GM12878 (cell line): ENCODE data around the gene BTBD9. TPM values are rescaled to one million over a fixed set of nuclear protein-coding genes. Genes with fewer than 3 reads are reported as not detected.

Experiments
- ATAC-seq: fragments of 200-7000 bp; cut with Tn5 transposase; 3 replicates; pipeline ENCODE4 v1.9.1; 2020; ENCODE audit warnings: mild to moderate bottlenecking, moderate library complexity
- BruUV-seq: library from RNA; stranded (reverse); fragments of 400-500 nt; replicated peaks from 2 replicates; lab custom pipeline; 2021; lab: Mats Ljungman, UMichigan
- CTCF ChIA-PET: fragments of 300-600 bp; sonication (Branson Sonifier 250); formaldehyde crosslinking; extraction: SDS; loops from one replicate; lab custom pipeline; 2021; ENCODE audit warnings: inconsistent platforms; lab: Yijun Ruan, JAX
- POLR2A ChIA-PET: fragments of 350-600 bp; formaldehyde crosslinking; extraction: SDS; loops from one replicate; lab custom pipeline; 2021; ENCODE audit warnings: inconsistent platforms; lab: Charles Lee
- RAD21 ChIA-PET: fragments of 300-600 bp; sonication (Branson Sonifier 250); formaldehyde crosslinking; loops from one replicate; lab custom pipeline; 2023; ENCODE audit warnings: antibody characterized with exemption; ENCODE audit not compliant: unreplicated experiment; lab: Charles Lee
- SMC1A ChIA-PET: fragments of 300-600 bp; sonication (Branson Sonifier 250); formaldehyde crosslinking; loops from one replicate; lab custom pipeline; 2023; ENCODE audit not compliant: unreplicated experiment, uncharacterized antibody; lab: Charles Lee
- DNase-seq: peaks from one replicate; pipeline ENCODE4 v3.0.0-alpha.2; 2011; ENCODE audit warnings: low read depth, low spot score
- FAIRE-seq: peaks from 3 replicates; lab custom pipeline; 2011; peaks lifted over from hg19 to GRCh38; lab: Jason Lieb, UNC
- H2AFZ ChIP-seq: 2 replicates; pipeline ENCODE4 v1.6.0; 2011; ENCODE audit warnings: low read depth, low read length, control low read depth; ENCODE audit not compliant: control insufficient read depth
- H3K27ac ChIP-seq: 2 replicates; pipeline ENCODE4 v1.5.1; 2011; ENCODE audit warnings: control low read depth; ENCODE audit not compliant: control insufficient read depth, insufficient read depth
- H3K27me3 ChIP-seq, 2 experiments: replicated peaks in 1 of 2; 2 replicates each; pipeline versions ENCODE4 v1.6.0 to v1.6.1; 2011; ENCODE audit warnings: low read length in 1 of 2; ENCODE audit not compliant: control insufficient read depth in 2 of 2, insufficient read depth in 2 of 2
- H3K36me3 ChIP-seq, 2 experiments: 2 replicates each; pipeline ENCODE4 v1.5.1; 2011; ENCODE audit warnings: low read length in 1 of 2; ENCODE audit not compliant: control insufficient read depth in 2 of 2, insufficient read depth in 2 of 2
- H3K4me1 ChIP-seq: 2 replicates; pipeline ENCODE4 v1.6.1; 2011; ENCODE audit warnings: mild to moderate bottlenecking, low read length, moderate library complexity, mixed read lengths; ENCODE audit not compliant: control insufficient read depth, insufficient read depth
- H3K4me2 ChIP-seq: 2 replicates; pipeline ENCODE4 v1.6.0; 2011; ENCODE audit warnings: control low read depth; ENCODE audit not compliant: control insufficient read depth, insufficient read depth
- H3K4me3 ChIP-seq: fragments of 200-600 bp; sonication (generic); 2 replicates; pipeline ENCODE4 v1.5.1; 2016
- H3K79me2 ChIP-seq: 2 replicates; pipeline ENCODE4 v1.6.0; 2011; ENCODE audit warnings: low read length; ENCODE audit not compliant: control insufficient read depth, insufficient read depth
- H3K9ac ChIP-seq: 2 replicates; pipeline ENCODE4 v1.8.0; 2011; ENCODE audit warnings: low read length, control low read depth, mixed read lengths; ENCODE audit not compliant: control insufficient read depth, insufficient read depth
- H3K9me3 ChIP-seq: replicated peaks from 3 replicates; pipeline ENCODE4 v1.5.1; 2011; ENCODE audit warnings: mild to moderate bottlenecking, low read length; ENCODE audit not compliant: control insufficient read depth, insufficient read depth
- H4K20me1 ChIP-seq: 2 replicates; pipeline ENCODE4 v1.6.0; 2011; ENCODE audit not compliant: control insufficient read depth, insufficient read depth
- BCLAF1 ChIP-seq: fragments of 450-650 bp; IDR thresholded peaks from 2 replicates; pipeline ENCODE4 v1.6.1; 2017; ENCODE audit warnings: antibody characterized with exemption, mild to moderate bottlenecking, moderate library complexity
- BMI1 ChIP-seq: fragments of 450-650 bp; IDR thresholded peaks from 2 replicates; pipeline ENCODE4 v1.6.1; 2016; ENCODE audit warnings: mild to moderate bottlenecking, moderate library complexity, borderline replicate concordance
- CBX3 ChIP-seq: fragments of 200-600 bp; sonication (generic); IDR thresholded peaks from 2 replicates; pipeline ENCODE4 v1.6.1; 2016; ENCODE audit warnings: low read depth, borderline replicate concordance
- CBX5 ChIP-seq: sonication (generic); IDR thresholded peaks from 2 replicates; pipeline ENCODE4 v1.6.1; 2016; ENCODE audit warnings: low read depth, moderate library complexity, mild to moderate bottlenecking, inconsistent platforms
- E4F1 ChIP-seq: fragments of 450-650 bp; IDR thresholded peaks from 2 replicates; pipeline ENCODE4 v1.6.1; 2018; ENCODE audit warnings: borderline replicate concordance, mild to moderate bottlenecking; ENCODE audit not compliant: partially characterized antibody
- EED ChIP-seq: sonication (generic); IDR thresholded peaks from 2 replicates; pipeline ENCODE4 v1.6.1; 2016; ENCODE audit warnings: antibody characterized with exemption, low read depth
- FOXK2 ChIP-seq: fragments of 450-650 bp; IDR thresholded peaks from 2 replicates; pipeline ENCODE4 v1.6.1; 2017; ENCODE audit warnings: mild to moderate bottlenecking, moderate library complexity
- GABPA ChIP-seq: IDR thresholded peaks from 2 replicates; pipeline ENCODE4 v1.6.1; 2014; ENCODE audit warnings: antibody characterized with exemption, low read depth, mild to moderate bottlenecking, inconsistent platforms
- HDAC2 ChIP-seq: fragments of 200-600 bp; sonication (generic); IDR thresholded peaks from 2 replicates; pipeline ENCODE4 v1.6.1; 2017
- JUNB ChIP-seq: IDR thresholded peaks from 2 replicates; pipeline ENCODE4 v1.6.1; 2016; ENCODE audit warnings: antibody characterized with exemption, mild to moderate bottlenecking
- NFYB ChIP-seq: IDR thresholded peaks from 2 replicates; pipeline ENCODE4 v1.6.1; 2011; ENCODE audit warnings: low read depth, mild to moderate bottlenecking, low read length, improper control_type of control experiment, moderate library complexity; ENCODE audit not compliant: insufficient read depth
- NR2C1 ChIP-seq: fragments of 450-650 bp; IDR thresholded peaks from 2 replicates; pipeline ENCODE4 v1.6.1; 2017; ENCODE audit warnings: antibody characterized with exemption, mild to moderate bottlenecking, moderate library complexity
- RAD21 ChIP-seq: IDR thresholded peaks from 2 replicates; pipeline ENCODE4 v1.6.1; 2011; ENCODE audit warnings: mild to moderate bottlenecking, low read depth, low read length, moderate library complexity; ENCODE audit not compliant: insufficient read depth
- RBBP5 ChIP-seq: fragments of 200-600 bp; sonication (generic); conservative IDR thresholded peaks from 2 replicates; pipeline ENCODE4 v1.6.1; 2016
- SKIL ChIP-seq: fragments of 450-650 bp; IDR thresholded peaks from 2 replicates; pipeline ENCODE4 v1.6.1; 2017; ENCODE audit warnings: mild to moderate bottlenecking, low read depth, inconsistent platforms; ENCODE audit not compliant: poor library complexity, severe bottlenecking
- SMAD1 ChIP-seq: fragments of 450-650 bp; IDR thresholded peaks from 2 replicates; pipeline ENCODE4 v1.6.1; 2018; ENCODE audit warnings: mild to moderate bottlenecking, low read depth; ENCODE audit not compliant: partially characterized antibody
- SREBF2 ChIP-seq: IDR thresholded peaks from 2 replicates; pipeline ENCODE4 v1.6.1; 2012; ENCODE audit warnings: mild to moderate bottlenecking, low read length
- YY1 ChIP-seq: IDR thresholded peaks from 2 replicates; pipeline ENCODE4 v1.6.1; 2011; ENCODE audit warnings: low read depth, mild to moderate bottlenecking, low read length
- WGBS: methylation state at CpG from one replicate; pipeline ENCODE4 v1.1.6; 2016; ENCODE audit warnings: low lambda C conversion rate; ENCODE audit not compliant: insufficient replicate concordance, insufficient coverage; ENCODE audit errors: missing lambda C conversion rate; 5-methylcytosine and 5-hydroxymethylcytosine counted together
- in situ Hi-C: fragments of 300-500 bp; cut with MboI; formaldehyde crosslinking; loops from 9 replicates; pipeline ENCODE4 v1.14.3; 2018; ENCODE audit warnings: mixed read lengths
- intact Hi-C: fragments of 100-400 bp; cut with micrococcal nuclease; formaldehyde crosslinking; loops from one replicate; pipeline ENCODE4 v1.14.2; 2022; ENCODE audit not compliant: unreplicated experiment
- polyA plus RNA-seq, 11 experiments: library from polyadenylated mRNA; depleted of rRNA in 4 of 11; unstranded in 6 of 11; stranded (reverse) in 5 of 11; fragments of >200 nt; fragmentation: Nextera tagmentation in 4 of 11; fragmentation: Illumina TruSeq in 1 of 11; extraction: Ambion mirVana in 4 of 11; extraction: Trizol in 1 of 11; gene quantifications; 1 replicate in 1 of 11; 2 replicates in 10 of 11; pipeline versions ENCODE4 v1.2.1 to v1.2.3, GENCODE V29; 2011 to 2016; ENCODE audit warnings: inconsistent platforms in 2 of 11, missing spikeins in 2 of 11, low read depth in 1 of 11
- total RNA-seq, 4 experiments: library from RNA; depleted of rRNA in 3 of 4; stranded (reverse); fragments of >200 nt in 3 of 4; fragmentation: Illumina TruSeq in 1 of 4; extraction: Trizol in 1 of 4; gene quantifications; 2 replicates each; pipeline versions ENCODE4 v1.2.1 to v1.2.3, GENCODE V29; 2013 to 2021

Gene BTBD9
- total and polyA plus RNA-seq, 10 of the 15 experiments (the other 5 are each of a cell fraction or from before 2014, with no cell fraction given), result 0.22 to 8.6 (median 4.6) TPM

- over 99% methylated on average over 11 of the region's 11 CpGs for WGBS
- Histone ChIP-seq H3K27ac (no peak overlapping the region), H3K9me3 (no peaks in the 10 kb centered on the region), H3K9ac (no peak overlapping the region), H3K4me1 (peaks cover 6% of the 10 kb centered on the region; the same call in 1 of the 2 replicates), H3K4me3 (no peak overlapping the region), H2AFZ (no peak overlapping the region), H3K79me2 (no peaks in the 10 kb centered on the region), H3K36me3 (no peaks in the 10 kb centered on the region), H3K27me3 (no peaks in the 10 kb centered on the region), H3K4me2 (no peak overlapping the region), H4K20me1 (no peaks in the 10 kb centered on the region)
- RAD21 ChIA-PET, result interaction anchor here (0.9 kb wide), 1 partner anchor 355 kb away, joined by 4 read pairs; no protein-coding TSS in a partner anchor
- DNase-seq (no peak), ATAC-seq (no peak), FAIRE-seq (no peak)
- in situ Hi-C loops, result no loop called here
- SMC1A ChIA-PET, result no interaction called here
- intact Hi-C loops, result no loop called here
- CTCF ChIA-PET, result interaction anchor here (1.3 kb wide), 1 partner anchor 356 kb away, joined by 3 read pairs; no protein-coding TSS in a partner anchor
- BruUV-seq, result no TSS peak
- POLR2A ChIA-PET, result no interaction called here
- TF ChIP-seq NFYB (no peak), JUNB (no peak), CBX3 (no peak), FOXK2 (no peak), RBBP5 (no peak), E4F1 (no peak), BCLAF1 (no peak), EED (no peak), RAD21 (no peak), SMAD1 (no peak), CBX5 (no peak), HDAC2 (no peak), NR2C1 (no peak), GABPA (no peak), SREBF2 (no peak), SKIL (no peak), YY1 (no peak), BMI1 (no peak)
These were observed 424.5 kb downstream of the BTBD9 start for GRCh38 chr6:38215225-38215624.
